HCT116 (cell line): ENCODE data around the gene C1QTNF2. TPM values are rescaled to one million over a fixed set of nuclear protein-coding genes. Genes with fewer than 3 reads are reported as not detected.

Experiments
- ATAC-seq: fragments of 200-7000 bp; cut with Tn5 transposase; 2 replicates; pipeline ENCODE4 v1.9.1; 2020; ENCODE audit warnings: mild to moderate bottlenecking, moderate library complexity
- BruUV-seq: library from RNA; stranded (reverse); fragments of 400-500 nt; replicated peaks from 2 replicates; lab custom pipeline; 2021; lab: Mats Ljungman, UMichigan
- CTCF ChIA-PET: fragments of 300-600 bp; sonication (Branson Sonifier 250); formaldehyde crosslinking; loops from one replicate; lab custom pipeline; 2021; ENCODE audit warnings: antibody characterized with exemption; lab: Charles Lee
- POLR2A ChIA-PET: fragments of 300-600, 350-600 bp; sonication (Branson Sonifier 250); formaldehyde crosslinking; loops from one replicate; lab custom pipeline; 2021; ENCODE audit warnings: antibody characterized with exemption; lab: Charles Lee
- RAD21 ChIA-PET, 2 experiments: fragments of 300-600 bp; sonication (Branson Sonifier 250); formaldehyde crosslinking; loops; one replicate each; lab custom pipeline; 2023; ENCODE audit warnings: low total read pairs in 2 of 2; ENCODE audit not compliant: uncharacterized antibody in 2 of 2, unreplicated experiment in 2 of 2, low non-redundant PET in 1 of 2; lab: Charles Lee
- DNase-seq: peaks from one replicate; pipeline ENCODE4 v3.0.0-alpha.2; 2010; ENCODE audit warnings: low read depth, low spot score
- H2AFZ ChIP-seq: fragments of 200-600 bp; shearing (Covaris generic), sonication (generic); 2 replicates; pipeline ENCODE4 v1.6.1; 2017; ENCODE audit warnings: low read depth, mixed run types, mixed read lengths, antibody characterized with exemption, low read length; ENCODE audit not compliant: poor library complexity, severe bottlenecking
- H3K27ac ChIP-seq: 2 replicates; pipeline ENCODE4 v1.5.1; 2012; ENCODE audit warnings: low read depth, low read length
- H3K27me3 ChIP-seq: fragments of 200-600 bp; sonication (generic); 2 replicates; pipeline ENCODE4 v1.6.1; 2016; ENCODE audit warnings: mixed run types, low read length, mixed read lengths; ENCODE audit not compliant: insufficient read depth
- H3K36me3 ChIP-seq, 2 experiments: fragments of 200-500 bp in 1 of 2; fragments of 200-600 bp in 1 of 2; sonication (Bioruptor generic) in 1 of 2; sonication (generic) in 1 of 2; 2 replicates each; pipeline versions ENCODE4 v1.5.1 to v1.6.1; 2014 to 2016; ENCODE audit warnings: low read length in 2 of 2, inconsistent platforms in 1 of 2, mixed read lengths in 1 of 2, mixed run types in 1 of 2; ENCODE audit not compliant: insufficient read depth in 2 of 2, control insufficient read depth in 1 of 2
- H3K4me1 ChIP-seq, 2 experiments: fragments of 200-600 bp in 1 of 2; sonication (generic) in 1 of 2; 2 replicates each; pipeline versions ENCODE4 v1.5.1 to v1.6.1; 2012 to 2017; ENCODE audit warnings: low read length in 2 of 2, inconsistent platforms in 1 of 2, mild to moderate bottlenecking in 1 of 2, mixed read lengths in 1 of 2, mixed run types in 1 of 2, moderate library complexity in 1 of 2; ENCODE audit not compliant: insufficient read depth in 2 of 2, control insufficient read depth in 1 of 2
- H3K4me2 ChIP-seq: fragments of 200-600 bp; sonication (generic); 2 replicates; pipeline ENCODE4 v1.6.1; 2017; ENCODE audit warnings: mixed run types, low read length, mixed read lengths
- H3K4me3 ChIP-seq, 2 experiments: fragments of 200-600 bp in 1 of 2; sonication (generic) in 1 of 2; replicated peaks in 1 of 2; 2 replicates each; pipeline ENCODE4 v1.5.1; 2011 to 2016; ENCODE audit warnings: low read length in 2 of 2, control low read depth in 1 of 2, low read depth in 1 of 2, mild to moderate bottlenecking in 1 of 2, mixed read lengths in 1 of 2, mixed run types in 1 of 2
- H3K79me2 ChIP-seq: fragments of 200-600 bp; sonication (generic); 2 replicates; pipeline ENCODE4 v1.6.1; 2017; ENCODE audit warnings: mild to moderate bottlenecking, mixed run types, low read length, moderate library complexity, mixed read lengths; ENCODE audit not compliant: insufficient read depth
- H3K9ac ChIP-seq: fragments of 200-600 bp; sonication (generic); 2 replicates; pipeline ENCODE4 v1.6.1; 2016; ENCODE audit warnings: low read length, mixed read lengths
- H3K9me2 ChIP-seq: fragments of 200-600 bp; sonication (generic), shearing (Covaris generic); 2 replicates; pipeline ENCODE4 v1.6.1; 2017; ENCODE audit warnings: mixed run types, mild to moderate bottlenecking, moderate library complexity; ENCODE audit not compliant: insufficient read depth
- H3K9me3 ChIP-seq, 2 experiments: fragments of 200-500 bp in 1 of 2; fragments of 200-600 bp in 1 of 2; sonication (Bioruptor generic) in 1 of 2; sonication (generic) in 1 of 2; 2 replicates each; pipeline ENCODE4 v1.6.1; 2014 to 2017; ENCODE audit warnings: low read length in 2 of 2, mixed read lengths in 2 of 2, inconsistent platforms in 1 of 2, low read depth in 1 of 2, mild to moderate bottlenecking in 1 of 2, mixed run types in 1 of 2, moderate library complexity in 1 of 2; ENCODE audit not compliant: control insufficient read depth in 1 of 2, insufficient read depth in 1 of 2
- H4K20me1 ChIP-seq: fragments of 200-600 bp; sonication (generic), shearing (Covaris generic); 2 replicates; pipeline ENCODE4 v1.6.1; 2017; ENCODE audit warnings: mixed run types, mild to moderate bottlenecking, moderate library complexity; ENCODE audit not compliant: insufficient read depth
- CTCF ChIP-seq, 3 experiments: fragments of 200-600 bp in 1 of 3; sonication (generic) in 1 of 3; IDR thresholded peaks in 2 of 3; conservative IDR thresholded peaks in 1 of 3; 2 replicates each; pipeline ENCODE4 v1.5.1; 2012 to 2017; ENCODE audit warnings: low read depth in 2 of 3, low read length in 2 of 3, antibody characterized with exemption in 1 of 3, borderline replicate concordance in 1 of 3, control low read depth in 1 of 3, mild to moderate bottlenecking in 1 of 3, mixed read lengths in 1 of 3, mixed run types in 1 of 3, moderate library complexity in 1 of 3; ENCODE audit not compliant: insufficient read depth in 1 of 3
- EGR1 ChIP-seq: IDR thresholded peaks from 2 replicates; pipeline ENCODE4 v1.6.1; 2012; ENCODE audit warnings: low read depth
- ELF1 ChIP-seq: IDR thresholded peaks from 2 replicates; pipeline ENCODE4 v1.6.1; 2012; ENCODE audit warnings: low read depth, borderline replicate concordance
- JUND ChIP-seq: IDR thresholded peaks from 2 replicates; pipeline ENCODE4 v1.6.1; 2012
- POLR2AphosphoS5 ChIP-seq: IDR thresholded peaks from 2 replicates; pipeline ENCODE4 v1.6.1; 2011; ENCODE audit warnings: mild to moderate bottlenecking, low read depth, low read length, moderate library complexity
- RAD21 ChIP-seq: IDR thresholded peaks from 2 replicates; pipeline ENCODE4 v1.6.1; 2012; ENCODE audit warnings: low read depth, mild to moderate bottlenecking
- SIN3A ChIP-seq: IDR thresholded peaks from 2 replicates; pipeline ENCODE4 v1.6.1; 2012; ENCODE audit warnings: low read depth
- ZFX ChIP-seq: fragments of 450-650 bp; IDR thresholded peaks from 2 replicates; pipeline ENCODE4 v1.6.1; 2017
- intact Hi-C: fragments of 100-400 bp; cut with micrococcal nuclease; formaldehyde crosslinking; loops from 2 replicates; pipeline ENCODE4 v1.10.0; 2022
- total RNA-seq: library from RNA; stranded (reverse); gene quantifications from one replicate; pipeline ENCODE4 v1.2.1, GENCODE V29; 2021; ENCODE audit not compliant: unreplicated experiment

Gene C1QTNF2
- total RNA-seq, 1 experiment from 2014 or later: 0.15 TPM

GRCh38 chr5:160349935-160350303 lies 20.5 kb downstream of the C1QTNF2 start:
- no peak for DNase-seq
- POLR2A ChIA-PET: no interaction called here
- no TSS peak for BruUV-seq
- no peak overlapping the region for H3K27ac ChIP-seq
- H3K9me2 ChIP-seq: no peaks in the 10 kb centered on the region
- no peaks in the 10 kb centered on the region for H3K36me3 ChIP-seq
- H3K4me1 ChIP-seq: peaks cover 0 to 6% of the 10 kb centered on the region in 2 experiments; a peak in 2 of 4 replicates
- RAD21 ChIA-PET: no interaction called here
- H3K4me3 ChIP-seq: no peak overlapping the region
- TF ChIP-seq ELF1 (no peak), RAD21 (no peak)
- intact Hi-C loops: no loop called here
- H3K9me3 ChIP-seq: no peaks in the 10 kb centered on the region
- H3K9ac ChIP-seq: no peak overlapping the region
- no peak overlapping the region for H2AFZ ChIP-seq
- H3K79me2 ChIP-seq: no peaks in the 10 kb centered on the region
- CTCF ChIA-PET: no interaction called here
- H3K4me2 ChIP-seq: no peak overlapping the region
- H4K20me1 ChIP-seq: no peaks in the 10 kb centered on the region
- H3K27me3 ChIP-seq: no peaks in the 10 kb centered on the region
- ATAC-seq: no peak

- RAD21 ChIA-PET: no interaction called here
- Histone ChIP-seq H3K4me3 (no peak overlapping the region), H3K4me1 (peaks cover 0 to 7% of the 10 kb centered on the region in 2 experiments; a peak in 2 of 4 replicates), H4K20me1 (no peaks in the 10 kb centered on the region), H3K27me3 (no peaks in the 10 kb centered on the region), H3K9ac (no peak overlapping the region), H3K79me2 (no peaks in the 10 kb centered on the region), H3K27ac (no peak overlapping the region), H3K9me2 (no peaks in the 10 kb centered on the region), H3K9me3 (no peaks in the 10 kb centered on the region), H3K36me3 (no peaks in the 10 kb centered on the region), H3K4me2 (no peak overlapping the region), H2AFZ (no peak overlapping the region)
- intact Hi-C loops: no loop called here
- CTCF ChIA-PET: no interaction called here
- BruUV-seq: no TSS peak
- ATAC-seq: no peak
- POLR2A ChIA-PET: no interaction called here
- no peak for DNase-seq
- TF ChIP-seq CTCF (IDR thresholded peaks at IDR 0.05 in 2 of 3, conservative IDR thresholded peaks at IDR 0.05 in 1 of 3; ENCODE audit: borderline replicate concordance in 1 of 3, insufficient read depth in 1 of 3, low read depth in 2 of 3, low read length in 2 of 3) (no peak), SIN3A (no peak), EGR1 (no peak), JUND (no peak), POLR2AphosphoS5 (no peak), ZFX (no peak)
Measured at GRCh38 chr5:160349249-160349934, 21.0 kb downstream of the C1QTNF2 start.
